Gastroesophageal sphincter (tissue), 4 donors: ENCODE results near the gene IQSEC1. TPM values are rescaled to one million over a fixed set of nuclear protein-coding genes. Genes with fewer than 3 reads are reported as not detected.

ENCODE experiments used
- ATAC-seq: fragments of 150-250 bp; one replicate; pipeline ENCODE4 v1.9.1; 2016; ENCODE audit warnings: mild to moderate bottlenecking, moderate library complexity
- H3K27ac ChIP-seq, 4 donors: fragments of 200-600 bp; sonication (generic) in 3 of 4; 1 replicate in 3 of 4; 2 replicates in 1 of 4; pipeline ENCODE4 v1.5.1; 2016 to 2019
- H3K27me3 ChIP-seq: fragments of 200-600 bp; sonication (generic); one replicate; pipeline ENCODE4 v1.5.1; 2019
- H3K36me3 ChIP-seq, 2 donors: fragments of 200-600 bp; sonication (generic); one replicate each; pipeline ENCODE4 v1.5.1; 2019; ENCODE audit warnings: control low read depth in 1 of 2
- H3K4me1 ChIP-seq, 3 donors: fragments of 200-600 bp; sonication (generic); 1 replicate in 2 of 3; 2 replicates in 1 of 3; pipeline ENCODE4 v1.5.1; 2016 to 2019; ENCODE audit warnings: control low read depth in 2 of 3
- H3K4me3 ChIP-seq, 2 donors: fragments of 200-600 bp; sonication (generic); one replicate each; pipeline ENCODE4 v1.5.1; 2019; ENCODE audit warnings: mild to moderate bottlenecking in 1 of 2, moderate library complexity in 1 of 2
- H3K9me3 ChIP-seq, 3 donors: fragments of 200-600 bp; sonication (generic); one replicate each; pipeline ENCODE4 v1.5.1; 2017 to 2019; ENCODE audit warnings: control low read depth in 2 of 3
- CTCF ChIP-seq, 4 experiments: fragments of 200-600 bp in 2 of 4; fragments of 450-650 bp in 2 of 4; sonication (generic) in 1 of 4; IDR thresholded peaks; one replicate each; pipeline ENCODE4 v1.5.1; 2017 to 2019; ENCODE audit warnings: antibody characterized with exemption in 4 of 4, mild to moderate bottlenecking in 2 of 4, moderate library complexity in 2 of 4
- EP300 ChIP-seq: sonication (generic); formaldehyde crosslinking; IDR thresholded peaks from one replicate; pipeline ENCODE4 v1.6.1; 2017; ENCODE audit warnings: antibody characterized with exemption, mild to moderate bottlenecking
- POLR2A ChIP-seq, 2 donors: fragments of 450-650 bp; IDR thresholded peaks; one replicate each; pipeline ENCODE4 v1.6.1; 2017; ENCODE audit warnings: antibody characterized with exemption in 2 of 2, mild to moderate bottlenecking in 2 of 2, moderate library complexity in 1 of 2
- POLR2AphosphoS5 ChIP-seq: sonication (generic); formaldehyde crosslinking; IDR thresholded peaks from one replicate; pipeline ENCODE4 v1.6.1; 2017; ENCODE audit warnings: antibody characterized with exemption
- WGBS, 2 donors: methylation state at CpG; one replicate each; pipeline ENCODE4 v1.1.5; 2018; ENCODE audit warnings: low coverage in 1 of 2; 5-methylcytosine and 5-hydroxymethylcytosine counted together
- total RNA-seq, 4 donors: library from RNA; depleted of rRNA; stranded (reverse); fragments of >200 nt; gene quantifications; one replicate each; pipeline ENCODE4 v1.1.0, GENCODE V29; 2016

The IQSEC1 gene
- total RNA-seq, 4 donors from 2014 or later, result 49.5 to 104 (median 61.7) TPM

GRCh38 chr3:13034861-13035260 is 38.4 kb downstream of the IQSEC1 start:
- Histone ChIP-seq H3K36me3 (no peaks in the 10 kb centered on the region), H3K27ac (no peak overlapping the region), H3K4me3 (no peak overlapping the region), H3K27me3 (no peaks in the 10 kb centered on the region), H3K4me1 (peaks cover 0 to 10% (median 0%) of the 10 kb centered on the region in 3 donors), H3K9me3 (no peaks in the 10 kb centered on the region)
- ATAC-seq, result no peak
- TF ChIP-seq CTCF (IDR thresholded peaks at IDR 0.05) (no peak), EP300 (no peak), POLR2AphosphoS5 (no peak), POLR2A (IDR thresholded peaks at IDR 0.05) (no peak)
- 100% methylated on average over 5 of the region's 5 CpGs; no CpG with 5 or more reads in 1 of the 2 donors for WGBS, 2 donors

- TF ChIP-seq POLR2A (IDR thresholded peaks at IDR 0.05), result no peak
- TF ChIP-seq POLR2AphosphoS5, result no peak
- TF ChIP-seq CTCF (IDR thresholded peaks at IDR 0.05), result no peak
- TF ChIP-seq EP300, result no peak
- no peak for ATAC-seq
- no peaks in the 10 kb centered on the region for H3K9me3 ChIP-seq
- H3K4me3 ChIP-seq, result no peak overlapping the region
- H3K36me3 ChIP-seq, result no peaks in the 10 kb centered on the region
- WGBS, 2 donors, result 92 to 93% methylated on average over 5 of the region's 21 CpGs
- no peak overlapping the region for H3K27ac ChIP-seq
- peaks cover 0 to 4% (median 0%) of the 10 kb centered on the region in 3 donors for H3K4me1 ChIP-seq
- H3K27me3 ChIP-seq, result no peaks in the 10 kb centered on the region
Observed at GRCh38 chr3:13034109-13034800, 39.0 kb downstream of the IQSEC1 start.

GRCh38 chr3:13032206-13032605 is 41.0 kb downstream of the IQSEC1 start:
- ATAC-seq, result no peak

GRCh38 chr3:13031621-13032020 is 41.6 kb downstream of the IQSEC1 start:
- H3K4me1 ChIP-seq, result no peaks in the 10 kb centered on the region
- WGBS, 2 donors, result 81 to 90% methylated on average over 2 to 7 of the region's 7 CpGs
- no peak overlapping the region for H3K27ac ChIP-seq
- no peaks in the 10 kb centered on the region for H3K36me3 ChIP-seq
- no peaks in the 10 kb centered on the region for H3K9me3 ChIP-seq
- no peak for ATAC-seq
- H3K4me3 ChIP-seq, result no peak overlapping the region
- TF ChIP-seq POLR2A (IDR thresholded peaks at IDR 0.05) (no peak), POLR2AphosphoS5 (no peak), EP300 (no peak), CTCF (IDR thresholded peaks at IDR 0.05) (no peak)
- H3K27me3 ChIP-seq, result no peaks in the 10 kb centered on the region

More at GRCh38 chr3:13032206-13032605, 41.0 kb downstream of the IQSEC1 start:
- 86 to 92% methylated on average over 2 to 7 of the region's 13 CpGs for WGBS, 2 donors
- no peaks in the 10 kb centered on the region for H3K27me3 ChIP-seq
- no peak overlapping the region for H3K4me3 ChIP-seq
- H3K36me3 ChIP-seq, result no peaks in the 10 kb centered on the region
- H3K4me1 ChIP-seq, result no peaks in the 10 kb centered on the region
- H3K27ac ChIP-seq, result no peak overlapping the region
- TF ChIP-seq EP300, result no peak
- TF ChIP-seq POLR2AphosphoS5, result no peak
- TF ChIP-seq POLR2A (IDR thresholded peaks at IDR 0.05), result no peak
- TF ChIP-seq CTCF (IDR thresholded peaks at IDR 0.05), result no peak
- H3K9me3 ChIP-seq, result no peaks in the 10 kb centered on the region

GRCh38 chr3:13030684-13031083 is 42.5 kb downstream of the IQSEC1 start:
- 88 to 89% methylated on average over 8 to 9 of the region's 9 CpGs for WGBS, 2 donors
- TF ChIP-seq EP300, result no peak
- no peak for TF ChIP-seq POLR2A (IDR thresholded peaks at IDR 0.05)
- no peak for TF ChIP-seq POLR2AphosphoS5
- TF ChIP-seq CTCF (IDR thresholded peaks at IDR 0.05), result no peak

More at GRCh38 chr3:13030684-13031083, 42.5 kb downstream of the IQSEC1 start:
- no peak overlapping the region for H3K4me3 ChIP-seq
- no peak overlapping the region for H3K27ac ChIP-seq
- H3K4me1 ChIP-seq, result no peaks in the 10 kb centered on the region
- H3K36me3 ChIP-seq, result no peaks in the 10 kb centered on the region
- no peaks in the 10 kb centered on the region for H3K27me3 ChIP-seq
- no peaks in the 10 kb centered on the region for H3K9me3 ChIP-seq
- no peak for ATAC-seq
